AG08396 (cell line): ENCODE results near the gene ATF1.
"Not testable (repeated sequence)": the region's sequence is repeated elsewhere in the genome, so short reads cannot be mapped to it uniquely, and the experiment has no call there.

Experiments
- DNase-seq: peaks from one replicate; pipeline ENCODE4 v3.0.0; 2012; ENCODE audit warnings: low spot score, mixed read lengths

The ATF1 gene

DNA sequence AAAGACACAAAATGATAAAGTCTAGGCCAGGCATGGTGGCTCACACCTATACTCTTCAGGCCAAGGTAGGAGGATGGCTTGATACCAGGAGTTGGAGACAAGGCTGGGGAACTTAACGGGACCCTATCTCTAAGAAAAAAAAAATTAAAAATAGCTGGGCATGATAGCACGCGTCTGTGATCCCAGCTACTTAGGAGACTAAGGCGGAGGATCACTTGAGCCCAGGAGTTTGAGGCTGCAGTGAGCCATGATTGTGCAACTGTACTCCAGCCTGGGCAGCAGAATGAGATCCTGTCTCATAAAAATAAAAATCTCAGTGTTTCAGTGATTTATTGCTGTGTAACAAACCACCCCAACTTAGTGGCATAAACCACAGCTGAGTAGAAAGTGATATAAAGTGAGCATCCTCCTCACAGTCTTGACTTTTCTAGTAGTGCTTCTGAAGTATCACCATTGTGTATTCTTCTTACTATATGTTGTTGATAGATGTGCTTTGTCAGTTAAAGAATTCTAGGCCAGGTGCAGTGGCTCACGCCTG lies 10.6 kb upstream of the ATF1 start:
- DNase-seq, result no peak

DNA sequence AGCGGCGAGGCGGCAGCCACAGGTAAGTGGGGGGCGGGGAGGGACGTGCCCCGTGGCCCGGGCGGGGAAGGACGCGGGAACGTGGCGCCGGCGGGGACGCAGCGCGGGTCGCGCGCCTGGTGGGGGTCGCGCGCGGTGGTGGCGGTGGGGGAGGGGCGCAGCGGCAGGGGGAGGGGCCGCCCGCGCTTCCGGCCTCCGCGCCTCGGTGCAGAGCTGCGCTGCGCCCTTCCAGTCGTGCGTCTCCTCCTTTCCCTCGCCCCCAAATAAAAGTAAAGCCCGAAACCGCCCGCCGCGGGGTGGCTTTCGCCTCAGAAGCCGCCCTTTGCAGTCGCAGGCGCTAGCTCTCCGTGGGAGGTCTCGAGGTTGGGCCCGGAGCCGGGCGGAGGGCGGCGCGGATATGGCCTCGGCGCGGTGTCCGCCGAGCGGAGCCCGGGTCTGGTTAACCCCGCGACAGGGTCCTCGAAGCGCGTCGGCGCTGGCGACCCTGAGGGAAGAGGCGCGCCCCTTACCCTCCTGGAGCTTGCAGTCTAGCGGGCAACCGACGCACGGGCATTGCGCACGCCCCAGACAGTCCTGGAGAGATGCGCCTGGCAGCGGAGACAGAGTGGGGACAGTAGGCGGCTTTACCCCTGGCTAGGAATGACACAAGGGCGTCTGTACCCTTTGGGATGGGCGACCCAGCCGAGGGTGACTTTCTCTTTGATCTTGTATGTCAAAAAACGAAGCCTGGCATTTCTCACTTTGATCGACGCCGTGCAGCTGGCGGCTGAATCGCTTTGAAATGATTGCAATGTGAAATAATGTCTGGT lies 589 bp downstream of the ATF1 start:
- peak; percentile 77 for DNase-seq

DNA sequence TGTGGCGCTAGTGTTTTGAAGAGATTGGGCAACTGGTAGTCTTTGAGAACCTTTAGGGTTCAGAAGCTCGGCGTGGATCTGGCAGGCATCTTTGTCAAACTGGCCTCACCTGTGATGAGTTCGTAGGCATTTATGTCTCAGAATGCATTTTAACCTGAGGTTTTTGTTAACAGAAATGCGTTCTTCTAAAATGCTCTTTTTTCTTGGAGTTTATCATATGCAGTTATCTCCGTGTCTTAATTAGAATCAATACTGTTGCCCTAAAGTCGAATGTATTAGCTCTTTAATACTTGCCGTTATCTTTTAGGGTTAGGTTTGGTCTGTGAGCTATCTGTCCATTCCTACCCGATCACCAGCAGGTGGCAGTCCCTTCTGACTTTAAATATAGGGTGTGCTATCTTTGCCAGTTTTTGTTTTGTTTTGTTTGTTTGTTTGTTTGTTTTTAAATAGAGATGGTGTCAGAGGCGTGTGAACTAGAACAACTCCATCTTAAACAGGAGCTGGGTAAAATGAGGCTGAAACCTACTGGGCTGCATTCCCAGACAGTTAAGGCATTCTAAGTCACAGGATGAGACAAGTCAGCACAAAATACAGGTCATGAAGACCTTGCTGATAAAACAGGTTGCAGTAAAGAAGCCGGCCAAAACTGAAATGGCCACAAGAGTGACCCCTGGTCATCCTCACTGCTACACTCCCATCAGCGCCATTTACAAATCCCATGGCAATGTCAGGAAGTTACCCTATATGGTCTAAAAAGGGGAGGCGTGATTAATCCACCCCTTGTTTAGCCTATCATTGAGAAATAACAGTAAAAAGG lies 1.4 kb downstream of the ATF1 start:
- peak; percentile 67 for DNase-seq

DNA sequence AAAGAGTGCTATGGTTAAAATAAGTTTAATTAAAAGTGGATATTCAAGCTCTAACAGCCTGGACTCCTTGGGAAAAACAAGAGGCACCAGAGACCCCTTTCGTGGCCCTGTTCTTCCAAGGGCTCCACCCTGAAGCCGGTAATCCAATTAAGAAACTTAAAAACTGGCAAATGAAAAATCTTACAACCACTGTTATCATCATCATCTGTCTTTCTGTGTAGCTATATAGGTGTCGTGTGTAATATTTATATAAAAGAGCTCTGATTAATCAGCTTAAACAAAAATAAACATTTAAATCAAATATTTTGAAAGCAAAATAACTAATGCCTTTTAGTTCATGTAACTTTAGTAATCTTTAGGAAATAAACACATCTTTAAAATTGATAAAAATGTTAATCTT lies 4.5 kb downstream of the ATF1 start:
- DNase-seq, result no peak

DNA sequence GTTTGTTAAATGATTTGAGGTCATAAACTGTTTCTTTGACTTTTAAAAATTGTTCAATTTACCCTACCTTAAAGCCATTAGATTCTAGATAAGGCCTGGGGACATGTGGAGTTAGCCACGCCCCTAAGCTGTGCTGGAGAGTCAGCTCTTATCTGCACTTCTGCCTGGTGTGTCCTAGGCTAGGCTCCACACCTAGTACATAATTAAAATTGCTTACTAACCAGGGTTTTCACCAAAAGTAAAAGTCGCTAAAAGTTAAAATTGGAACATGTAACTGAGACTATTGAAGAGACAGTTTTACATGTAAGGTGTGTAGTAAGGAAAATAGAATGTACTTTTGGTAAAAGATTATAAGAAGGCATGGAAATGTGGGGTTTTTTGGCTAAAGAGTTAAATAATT lies 4.9 kb downstream of the ATF1 start:
- DNase-seq, result not testable (repeated sequence)

DNA sequence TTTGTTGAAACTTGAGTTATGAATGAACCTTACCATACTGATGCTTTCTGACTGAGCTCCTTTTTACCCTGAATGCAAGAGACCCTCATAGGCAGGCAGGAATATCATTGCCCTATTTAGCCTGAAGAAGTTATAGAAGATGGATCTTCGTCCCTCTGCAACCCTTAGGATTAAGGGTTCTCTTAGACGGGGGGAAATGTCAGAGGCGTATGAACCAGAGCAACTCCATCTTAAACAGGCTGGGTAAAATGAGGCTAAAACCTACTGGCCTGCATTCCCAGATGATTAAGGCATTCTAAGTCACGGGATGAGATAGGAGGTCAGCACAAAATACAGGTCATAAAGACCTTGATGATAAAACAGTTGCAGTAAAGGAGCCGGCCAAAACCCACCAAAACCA lies 7.5 kb downstream of the ATF1 start:
- DNase-seq, result no peak

DNA sequence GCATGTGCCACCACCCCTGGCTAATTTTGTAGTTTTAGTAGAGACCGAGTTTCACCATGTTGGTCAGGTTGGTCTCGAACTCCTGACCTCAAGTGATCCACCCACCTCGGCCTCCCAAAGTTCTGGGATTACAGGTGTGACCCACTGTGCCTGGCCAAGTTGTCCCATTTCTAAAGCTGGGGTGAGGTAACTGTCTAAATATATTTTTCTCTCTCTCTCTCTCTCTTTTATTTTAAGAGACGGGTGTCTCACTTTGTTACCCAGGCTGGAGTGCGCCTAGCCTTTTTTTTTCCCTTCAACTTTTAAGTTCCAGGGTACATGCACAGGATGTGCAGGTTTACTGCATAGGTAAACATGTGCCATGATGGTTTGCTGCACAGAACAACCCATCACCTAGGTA lies 8.6 kb downstream of the ATF1 start:
- no peak for DNase-seq

DNA sequence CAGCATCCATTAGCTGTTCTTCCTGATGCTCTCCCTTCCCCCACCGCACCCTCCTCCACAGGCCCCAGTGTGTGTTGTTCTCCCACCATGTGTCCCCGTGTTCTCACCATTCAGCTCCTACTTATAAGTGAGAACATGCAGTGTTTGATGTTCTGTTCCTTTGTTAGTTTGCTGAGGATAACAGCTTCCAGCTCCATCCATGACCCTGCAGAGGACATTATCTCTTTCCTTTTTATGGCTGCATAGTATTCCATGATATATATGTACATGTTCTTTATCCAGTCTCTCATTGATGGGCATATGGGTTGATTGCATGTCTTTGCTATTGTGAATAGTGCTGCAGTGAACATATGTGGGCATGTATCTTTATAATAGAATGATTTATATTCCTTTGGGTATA lies 9.0 kb downstream of the ATF1 start:
- DNase-seq, result no peak

DNA sequence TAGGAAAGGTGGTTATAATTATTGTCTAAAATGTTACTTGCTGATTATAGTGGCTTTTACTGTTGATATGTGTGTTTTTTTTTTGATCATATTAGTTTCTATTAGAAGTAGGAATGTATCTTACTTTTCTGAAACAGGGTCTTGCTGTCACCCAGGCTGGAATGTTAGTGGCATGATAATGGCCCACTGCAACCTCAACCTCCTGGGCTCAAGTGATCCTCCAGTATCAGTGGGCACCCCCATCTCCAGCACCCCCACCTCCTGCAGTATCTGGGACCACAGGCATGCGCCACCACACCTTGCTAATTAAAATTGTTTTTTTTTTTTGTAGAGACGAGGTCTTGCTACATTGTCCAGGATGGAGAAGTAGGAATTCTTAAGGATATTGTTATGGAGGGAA lies 11.3 kb downstream of the ATF1 start:
- DNase-seq, result no peak

DNA sequence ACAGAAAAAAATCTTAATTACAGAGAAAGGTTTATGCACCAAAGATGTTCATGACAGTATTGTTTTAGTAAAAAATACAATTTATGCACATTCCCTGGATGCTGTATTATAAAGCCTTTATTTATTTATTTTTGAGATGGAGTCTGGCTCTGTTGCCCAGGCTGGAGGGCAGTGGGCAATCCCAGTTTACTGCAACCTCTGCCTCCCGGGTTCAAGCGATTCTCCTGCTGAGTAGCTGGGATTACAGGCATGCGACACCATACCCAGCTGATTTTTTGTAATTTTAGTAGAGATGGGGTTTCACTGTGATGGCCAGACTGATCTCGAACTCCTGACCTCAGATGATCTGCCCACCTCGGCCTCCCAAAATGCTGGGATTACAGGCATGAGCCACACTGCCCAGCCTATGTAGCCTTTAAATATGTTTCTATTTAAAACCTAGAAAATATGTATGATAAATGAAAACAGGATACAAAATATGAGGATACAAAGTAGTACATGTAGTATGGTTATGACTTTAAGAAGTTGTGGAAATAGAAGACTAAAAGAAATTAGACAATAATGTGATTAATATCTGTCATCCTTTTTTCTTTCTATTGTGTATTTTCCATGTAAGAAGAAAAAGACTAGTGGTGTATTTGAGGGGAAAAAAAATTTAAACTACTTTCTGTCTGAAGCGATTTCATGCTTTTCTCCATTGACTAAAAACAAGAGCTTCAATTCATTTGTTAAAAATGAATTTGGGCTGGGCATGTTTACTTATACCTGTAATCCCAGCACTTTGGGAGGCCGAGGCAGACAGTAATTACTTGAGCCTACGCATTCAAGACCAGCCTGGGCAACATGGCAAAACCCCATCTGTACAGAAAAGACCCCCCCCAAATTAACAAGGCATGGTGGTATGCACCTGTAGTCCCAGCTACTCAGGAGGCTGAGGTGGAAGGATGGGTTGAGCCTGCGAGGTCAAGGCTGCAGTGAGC lies 13.1 kb downstream of the ATF1 start:
- DNase-seq, result no peak

DNA sequence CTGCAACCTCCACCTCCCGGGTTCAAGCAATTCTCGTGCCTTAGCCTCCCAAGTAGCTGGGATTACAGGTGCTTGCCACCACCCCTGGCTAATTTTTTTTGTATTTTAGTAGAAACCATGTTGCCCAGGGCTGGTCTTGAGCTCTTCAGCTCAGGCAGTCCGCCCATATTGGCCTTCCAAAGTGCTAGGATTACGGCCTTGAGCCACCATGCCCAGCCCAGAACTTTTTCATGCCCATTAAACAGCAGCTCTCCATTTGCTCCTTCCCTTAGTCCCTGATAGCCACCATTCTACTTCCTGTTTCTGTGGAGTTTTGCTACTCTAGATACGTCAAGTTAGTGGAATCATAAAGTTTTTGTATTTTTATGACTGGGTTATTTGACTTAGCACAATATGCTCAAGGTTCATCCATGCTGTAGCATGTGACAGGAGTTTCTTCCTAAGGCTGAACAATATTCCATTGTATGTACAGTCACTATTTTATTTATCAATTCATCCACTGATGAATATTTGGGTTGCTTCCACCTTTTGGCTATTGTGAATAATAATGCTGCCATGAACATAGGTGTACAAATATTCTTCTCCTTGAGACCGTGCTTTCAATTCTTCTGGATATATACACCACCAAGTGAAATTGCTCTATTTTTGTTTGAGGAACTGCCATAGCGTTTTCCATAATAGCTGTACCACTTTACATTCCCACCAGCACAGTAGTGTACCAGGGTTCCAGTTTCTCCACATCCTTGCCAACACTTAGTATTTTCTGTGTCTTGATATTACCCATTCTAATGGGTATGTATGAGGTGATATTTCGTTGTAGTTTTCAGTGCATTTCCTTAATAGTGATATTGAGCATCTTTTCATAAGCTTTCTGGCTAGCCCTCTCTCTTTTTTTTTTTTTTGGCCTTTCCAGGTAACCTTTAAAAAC lies 15.0 kb downstream of the ATF1 start:
- DNase-seq, result no peak

DNA sequence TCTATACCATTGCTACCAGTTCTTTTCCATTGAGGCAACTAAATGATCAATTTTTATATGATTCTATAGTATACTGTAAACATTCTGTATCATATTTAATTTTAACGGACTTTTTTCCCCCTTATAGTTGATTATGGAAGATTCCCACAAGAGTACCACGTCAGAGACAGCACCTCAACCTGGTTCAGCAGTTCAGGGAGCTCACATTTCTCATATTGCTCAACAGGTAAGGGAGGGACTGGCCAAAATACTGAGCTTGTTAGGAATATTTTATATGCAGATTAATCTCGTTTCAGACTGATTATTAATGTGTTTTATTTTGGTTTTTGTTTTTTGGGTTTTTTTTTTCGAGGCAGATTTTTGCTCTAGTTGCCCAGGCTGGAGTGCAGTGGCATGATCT lies 16.1 kb downstream of the ATF1 start:
- DNase-seq, result no peak

DNA sequence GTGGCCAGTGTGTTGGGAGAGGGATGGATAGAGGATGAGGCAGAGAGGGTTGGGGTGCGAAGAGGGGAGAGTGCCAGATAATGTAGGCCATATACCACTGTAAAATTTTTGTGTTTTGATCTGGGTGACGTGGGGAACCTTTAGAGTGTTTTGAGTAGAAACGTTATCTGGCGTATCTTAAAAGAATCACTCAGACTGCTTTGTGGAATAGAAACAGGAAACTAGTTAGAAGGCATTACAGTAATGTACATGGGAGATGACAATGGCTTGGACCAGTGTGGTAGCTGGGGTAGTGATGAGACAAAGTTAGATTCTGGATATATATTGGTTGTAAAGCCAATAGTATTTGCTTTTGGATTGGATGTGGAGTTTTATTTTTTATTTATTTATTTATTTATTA lies 20.6 kb downstream of the ATF1 start:
- DNase-seq, result no peak

DNA sequence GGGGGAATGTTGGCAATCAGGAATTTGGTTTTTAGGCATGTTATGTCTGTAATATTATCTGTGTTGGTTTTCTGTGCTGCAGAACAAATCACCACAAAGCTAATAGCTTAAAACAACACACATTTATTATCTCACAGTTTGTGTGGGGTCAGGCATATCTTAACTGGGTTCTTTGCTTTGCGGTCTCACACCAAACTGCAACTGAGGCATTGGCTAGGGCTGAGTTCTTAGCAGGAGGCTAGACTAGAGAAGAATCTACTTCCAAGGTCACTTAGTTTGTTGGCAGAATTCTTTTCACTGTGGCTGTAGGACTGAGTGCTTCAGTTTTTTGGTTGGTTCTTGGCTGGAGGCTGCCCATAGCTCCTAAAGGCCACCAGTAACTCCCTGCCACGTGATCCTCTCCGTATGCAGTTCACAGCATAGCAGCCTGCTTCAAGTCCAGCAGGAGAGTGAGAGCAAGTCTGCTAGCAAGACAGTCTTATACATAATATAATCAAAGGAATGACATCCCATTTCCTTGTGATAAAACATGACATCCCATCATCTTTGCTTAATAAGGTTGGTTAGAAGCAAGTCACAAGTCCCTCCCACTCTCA lies 21.6 kb downstream of the ATF1 start:
- DNase-seq, result no peak

DNA sequence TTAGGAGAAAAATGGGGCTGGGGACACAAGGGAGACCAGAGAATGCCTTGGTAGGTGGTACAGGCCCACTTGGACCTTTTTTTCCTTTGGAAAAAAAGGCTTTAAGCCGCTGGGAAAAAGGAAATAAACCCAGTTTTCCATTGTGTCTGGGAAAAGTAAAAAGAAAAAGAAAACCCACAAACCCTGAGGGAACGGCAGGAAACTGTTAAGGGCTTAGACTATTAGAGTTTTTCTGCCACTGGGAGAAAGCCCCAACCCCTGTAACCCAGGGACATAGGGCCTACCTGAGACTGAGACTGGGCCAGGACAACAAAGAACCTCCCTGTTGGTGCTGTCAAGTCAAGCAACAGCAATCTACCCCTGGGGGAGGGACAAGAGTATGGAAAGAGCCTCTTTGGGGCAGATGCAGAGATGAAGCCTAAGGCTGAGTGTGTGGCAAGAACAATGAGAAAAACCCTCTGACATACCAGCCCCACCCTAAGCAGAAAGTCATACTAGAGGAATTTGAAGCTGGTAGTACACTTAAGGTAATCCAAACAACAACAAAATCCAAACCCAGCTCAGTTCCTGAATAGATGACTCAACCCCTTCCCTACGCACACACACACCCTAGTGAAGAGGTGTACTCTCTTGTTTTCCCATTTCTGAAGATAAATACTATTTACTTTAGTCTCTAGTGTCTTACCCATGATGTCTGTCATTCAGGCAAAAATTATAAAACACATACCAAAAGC lies 22.8 kb downstream of the ATF1 start:
- peak; percentile 71 for DNase-seq

DNA sequence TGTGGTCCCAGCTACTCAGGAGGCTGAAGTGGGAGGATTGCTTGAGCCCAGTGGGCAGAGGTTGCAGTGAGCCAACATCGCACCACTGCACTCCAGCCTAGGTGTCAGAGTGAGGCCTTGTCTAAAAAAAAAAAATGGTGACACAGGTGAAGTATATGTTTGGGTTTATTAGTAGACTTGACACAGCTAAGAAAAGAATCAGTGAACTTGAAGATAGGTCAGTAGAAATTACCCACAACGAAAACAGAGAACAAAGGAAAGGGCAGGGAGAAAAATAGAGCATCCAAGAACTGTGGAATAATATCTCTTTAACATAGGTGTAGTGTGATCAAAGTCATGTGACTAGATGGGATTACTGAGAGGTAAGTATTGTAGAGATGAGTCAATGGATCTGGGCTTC lies 23.7 kb downstream of the ATF1 start:
- no peak for DNase-seq

DNA sequence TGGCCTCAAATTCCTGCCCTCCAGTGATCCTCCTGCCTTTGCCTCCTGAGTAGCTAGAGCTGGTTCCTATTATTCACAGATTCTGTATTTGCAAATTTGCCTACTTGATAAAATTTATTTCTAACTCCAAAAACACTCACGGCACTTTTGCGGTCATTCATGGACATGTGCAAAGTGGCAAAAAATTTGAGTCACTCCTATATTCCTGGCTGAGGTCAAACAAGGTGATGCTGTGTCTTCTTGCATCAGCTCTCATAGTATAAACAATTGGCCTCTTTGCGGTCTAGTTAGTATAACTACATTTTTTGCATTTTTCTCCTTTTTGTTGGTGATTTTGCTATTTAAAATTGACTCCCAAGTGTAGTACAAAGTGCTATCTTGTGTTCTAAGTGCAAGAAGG lies 24.7 kb downstream of the ATF1 start:
- peak; percentile 61 for DNase-seq

DNA sequence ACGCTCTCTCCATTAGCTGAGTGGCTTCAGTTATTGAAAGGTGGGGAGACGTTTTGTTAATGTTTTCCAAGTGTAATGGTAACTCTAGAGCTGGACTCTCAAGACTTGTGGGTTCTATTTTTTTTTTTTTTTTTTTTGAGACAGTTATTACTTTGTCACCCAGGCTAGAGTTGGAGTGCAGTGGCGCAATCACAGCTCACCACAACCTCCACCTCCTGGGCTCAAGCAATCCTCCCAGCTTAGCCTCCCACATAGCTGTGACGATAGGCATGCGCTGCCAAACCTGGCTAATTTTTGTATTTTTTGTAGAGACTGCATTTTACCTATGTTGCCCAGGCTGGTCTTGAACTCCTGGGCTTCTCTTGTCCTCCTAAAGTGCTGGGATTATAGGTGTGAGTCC lies 26.2 kb downstream of the ATF1 start:
- no peak for DNase-seq

DNA sequence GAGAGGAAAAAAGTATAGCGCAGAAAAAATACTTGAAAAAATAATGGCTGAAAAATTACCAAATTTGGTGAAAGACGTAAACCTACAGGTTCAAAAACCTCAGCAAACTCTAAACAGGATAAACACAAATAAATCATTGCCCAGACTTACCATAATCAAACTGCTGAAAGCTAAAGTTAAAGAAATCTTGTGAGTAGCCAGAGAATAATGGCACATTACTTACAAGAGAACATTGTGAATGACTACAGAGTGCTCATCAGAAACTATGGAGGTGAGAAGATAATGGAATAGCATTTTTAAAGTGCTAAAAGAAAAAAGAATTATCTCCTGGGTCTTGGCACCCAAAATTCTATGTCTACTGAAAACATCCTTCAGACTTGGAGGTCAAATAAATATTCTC lies 36.0 kb downstream of the ATF1 start:
- no peak for DNase-seq
